Activated T-cell treated with anti-CD3 and anti-CD28 coated beads for 24 hours (primary cell): ENCODE measurements around the gene MAP3K13.

Experiments
- DNase-seq: peaks from one replicate; pipeline ENCODE4 v3.0.0-alpha.2; 2020; ENCODE audit warnings: low read depth

MAP3K13 gene

GRCh38 chr3:185508335-185508991 lies 145.5 kb downstream of the MAP3K13 start:
- DNase-seq: no peak

GRCh38 chr3:185511711-185512110 lies 148.8 kb downstream of the MAP3K13 start:
- no peak for DNase-seq

GRCh38 chr3:185517387-185518130 lies 154.6 kb downstream of the MAP3K13 start:
- no peak for DNase-seq

GRCh38 chr3:185519021-185519420 lies 156.1 kb downstream of the MAP3K13 start:
- DNase-seq: no peak

- no peak for DNase-seq
Observed at GRCh38 chr3:185521349-185522138, 158.6 kb downstream of the MAP3K13 start.

GRCh38 chr3:185526349-185526951 lies 163.5 kb downstream of the MAP3K13 start:
- no peak for DNase-seq

- DNase-seq: no peak
Observed at GRCh38 chr3:185527364-185527763, 164.4 kb downstream of the MAP3K13 start.

GRCh38 chr3:185528532-185528931 lies 165.6 kb downstream of the MAP3K13 start:
- no peak for DNase-seq

- DNase-seq: no peak
Observed at GRCh38 chr3:185530856-185531255, 167.9 kb downstream of the MAP3K13 start.

GRCh38 chr3:185532901-185533300 lies 170.0 kb downstream of the MAP3K13 start:
- DNase-seq: no peak

GRCh38 chr3:185534511-185534910 lies 171.6 kb downstream of the MAP3K13 start:
- DNase-seq: no peak

- peak; percentile 16 for DNase-seq
Observed at GRCh38 chr3:185537369-185537970, 174.5 kb downstream of the MAP3K13 start.
